Fibroblast of skin of left quadriceps (primary cell): ENCODE measurements around the gene TRIM62.

Experiments
- DNase-seq, 2 experiments: peaks; one replicate each; pipeline ENCODE4 v3.0.0-alpha.2; 2013; ENCODE audit warnings: low read depth in 2 of 2

TRIM62 gene

GRCh38 chr1:33180226-33180910 lies 1.5 kb downstream of the TRIM62 start:
- DNase-seq = peak in 1 of 2 experiments; percentile 62

DNA sequence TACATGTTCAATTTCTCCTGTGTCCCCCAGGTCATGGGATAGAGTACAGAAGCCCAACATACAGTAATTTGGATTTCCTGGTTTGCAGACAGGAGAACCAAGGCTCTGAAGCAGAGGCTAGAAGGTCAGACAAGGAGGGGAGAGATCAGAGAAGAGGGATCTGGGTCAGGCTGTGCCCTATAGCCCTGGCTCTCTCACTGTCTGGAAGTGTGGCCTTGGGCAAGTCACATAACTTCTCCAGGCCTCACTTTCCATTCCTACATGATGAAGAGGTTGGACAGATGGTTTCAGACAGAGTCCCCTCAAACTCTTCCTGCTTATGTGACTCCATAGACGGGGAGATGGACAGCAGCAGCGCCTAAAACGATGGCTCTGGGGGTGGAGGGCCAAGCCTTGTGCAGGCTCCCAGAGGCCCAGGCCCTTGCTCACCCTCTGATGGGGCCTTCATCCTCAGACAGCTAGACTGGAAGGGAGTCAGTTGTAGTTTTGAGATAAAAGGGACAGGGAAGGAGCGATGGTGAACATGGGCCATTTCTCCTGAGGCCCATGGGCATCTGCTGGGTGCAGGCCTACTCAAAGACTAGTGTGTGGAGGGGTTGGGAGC lies 2.9 kb downstream of the TRIM62 start:
- DNase-seq = no peak

- no peak for DNase-seq
These were observed 3.8 kb downstream of the TRIM62 start for GRCh38 chr1:33177996-33178540.

DNA sequence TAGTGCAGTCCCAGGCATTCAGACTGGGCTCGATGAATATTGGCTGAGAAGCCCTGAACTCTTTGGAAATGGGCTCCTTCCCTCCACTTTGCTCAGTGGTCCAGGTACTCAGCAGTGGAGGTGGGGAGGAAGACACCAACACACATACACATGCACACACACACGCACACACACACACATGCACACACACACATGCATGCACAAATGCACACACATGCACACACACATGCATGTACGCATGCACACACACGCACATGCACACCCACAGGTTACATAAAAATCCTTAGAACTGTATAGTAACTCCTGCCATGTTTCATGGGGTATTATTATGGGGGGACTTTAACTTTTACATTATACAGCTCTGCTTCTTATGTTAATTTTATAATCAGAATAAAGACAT lies 5.0 kb downstream of the TRIM62 start:
- DNase-seq = no peak

DNA sequence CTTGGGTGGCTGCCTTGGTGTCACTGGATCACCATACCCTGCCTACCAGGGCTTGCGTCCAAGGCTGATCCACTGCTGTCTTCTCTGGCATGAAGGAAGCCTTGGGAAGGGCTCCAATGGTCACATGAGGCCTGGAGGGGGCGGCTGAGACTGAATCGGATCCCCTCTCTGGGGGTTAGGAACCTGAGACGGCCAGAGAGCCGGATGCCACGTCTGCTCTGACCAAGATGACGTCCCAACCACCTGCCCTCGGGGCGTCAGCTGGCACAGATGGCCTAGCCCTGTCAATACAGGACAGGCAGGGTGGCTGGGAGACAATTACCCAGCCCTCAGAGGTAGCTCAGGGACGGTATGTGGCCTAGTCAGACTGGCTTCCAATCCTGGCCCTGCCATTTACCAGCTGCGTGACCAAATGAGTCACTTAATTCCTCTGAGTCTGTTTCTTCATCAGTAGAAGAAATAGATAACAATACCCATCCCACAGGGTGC lies 5.4 kb downstream of the TRIM62 start:
- DNase-seq = no peak

DNA sequence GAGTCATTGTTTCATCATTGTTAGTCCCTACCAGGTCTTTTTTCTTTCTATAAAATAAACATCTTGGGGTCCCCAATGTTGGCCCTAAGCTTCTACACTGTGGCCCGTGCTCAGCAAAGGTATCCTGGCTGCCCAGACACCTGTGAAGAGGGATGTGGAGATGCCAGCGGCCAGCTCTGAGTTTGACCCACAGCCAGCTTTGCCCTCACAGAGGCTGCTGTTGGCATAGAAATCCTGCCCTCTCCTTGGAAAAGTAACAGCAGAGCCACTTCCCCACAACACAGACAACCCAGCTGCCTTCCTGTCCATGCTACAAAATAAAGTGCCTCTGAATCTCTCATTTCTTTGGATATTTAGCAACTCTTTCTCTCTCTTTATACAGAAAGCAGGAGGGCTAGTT lies 6.0 kb downstream of the TRIM62 start:
- DNase-seq = no peak

DNA sequence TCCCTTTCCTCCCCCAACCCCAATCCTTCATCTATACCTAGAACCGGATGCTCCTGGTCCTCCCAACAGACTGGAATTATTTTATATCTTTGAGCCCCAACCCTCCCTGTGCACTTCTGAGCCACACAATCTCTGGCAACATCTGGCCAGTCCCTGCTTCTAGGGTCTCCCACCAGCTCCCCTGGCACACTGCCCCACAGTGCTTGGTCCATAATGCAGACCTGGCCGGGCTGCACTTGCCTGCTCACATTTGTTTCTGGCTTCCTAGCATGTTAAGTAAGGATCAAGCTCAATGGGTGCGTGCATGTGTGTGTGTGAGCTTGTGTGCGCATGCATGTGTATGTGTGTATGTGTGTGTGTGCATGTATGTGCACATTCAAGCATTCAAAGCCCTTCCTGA lies 8.8 kb downstream of the TRIM62 start:
- no peak for DNase-seq

DNA sequence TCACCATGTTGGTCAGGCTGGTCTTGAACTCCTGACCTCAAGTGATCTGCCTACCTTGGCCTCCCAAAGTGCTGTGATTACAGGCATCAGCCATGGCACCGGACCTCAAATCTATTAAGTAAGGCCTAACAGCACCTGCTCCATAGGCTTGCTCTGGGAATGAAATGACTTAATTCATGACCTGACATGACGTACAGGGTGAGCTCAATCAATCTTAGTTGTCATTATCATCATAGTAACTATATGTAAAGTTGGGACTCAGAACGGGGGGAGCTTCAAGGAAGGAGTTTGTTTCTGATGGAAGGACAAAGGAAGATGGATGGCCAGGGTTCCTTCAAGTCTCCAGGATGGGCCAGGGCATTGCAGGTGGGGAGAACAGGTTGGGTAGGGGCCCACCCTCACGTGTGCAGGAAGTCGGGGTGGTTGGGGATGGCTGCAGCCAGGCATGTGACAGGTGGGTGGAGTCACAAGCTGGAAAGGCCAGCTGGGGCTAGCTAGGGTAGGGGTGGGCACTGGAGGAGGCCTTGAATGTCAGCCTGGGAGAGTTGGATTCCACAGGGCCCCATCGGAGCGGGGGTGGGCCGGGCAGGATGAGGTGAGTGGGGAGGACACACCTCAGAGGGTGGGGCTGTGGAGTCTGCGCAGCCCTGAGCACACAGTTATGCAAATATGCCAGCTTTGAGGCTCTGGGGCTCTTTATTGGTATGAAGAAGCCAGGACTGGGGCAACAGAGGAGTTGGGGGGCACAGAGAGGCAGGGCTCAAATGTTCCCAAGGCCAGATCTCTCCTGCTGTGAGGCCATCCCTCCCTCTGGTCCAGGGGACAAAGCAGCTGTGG lies 9.6 kb downstream of the TRIM62 start:
- no peak for DNase-seq

DNA sequence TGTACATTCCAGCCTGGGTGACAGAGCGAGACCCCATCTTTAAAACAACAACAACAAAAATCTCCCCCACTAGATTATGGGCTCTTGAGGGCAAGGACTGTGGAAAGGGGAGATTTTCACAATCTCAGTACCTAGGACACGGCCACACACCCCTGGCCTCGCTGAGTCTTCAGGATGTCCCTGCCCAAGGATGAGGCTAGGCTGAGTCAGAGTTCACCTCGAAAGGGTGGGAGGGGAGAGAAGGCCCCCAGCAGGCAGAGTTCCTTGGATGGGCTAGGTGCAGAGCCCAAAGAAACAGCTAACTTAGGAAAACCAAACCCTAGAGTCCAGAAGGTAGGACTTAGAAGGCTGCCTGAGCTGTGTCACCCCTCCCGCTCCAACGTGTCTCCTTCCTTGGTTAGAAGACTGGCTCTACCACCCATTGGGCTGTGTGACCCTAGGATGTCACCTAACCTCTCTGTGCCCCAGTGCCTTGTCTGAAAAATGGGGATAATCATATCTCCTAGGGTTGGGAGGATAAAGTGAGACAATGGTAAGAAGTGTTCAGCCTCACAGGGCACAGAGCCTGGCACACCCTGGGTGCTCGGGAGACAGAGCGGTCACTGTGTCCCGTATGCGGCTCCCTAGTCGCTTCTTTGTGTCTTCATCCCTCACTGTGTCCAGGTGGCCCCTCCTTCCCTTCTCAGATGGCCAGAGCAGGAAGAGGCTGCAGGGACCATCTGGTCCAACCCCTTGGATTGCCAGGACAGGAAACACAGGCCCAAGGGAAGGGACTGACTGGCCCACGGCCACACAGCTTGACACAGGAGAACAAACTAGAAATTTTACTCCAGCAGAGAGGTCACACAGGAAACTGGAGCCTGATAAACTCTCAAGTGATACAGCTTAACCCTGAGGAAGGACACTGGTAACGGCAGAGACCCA lies 11.2 kb downstream of the TRIM62 start:
- DNase-seq = no peak

DNA sequence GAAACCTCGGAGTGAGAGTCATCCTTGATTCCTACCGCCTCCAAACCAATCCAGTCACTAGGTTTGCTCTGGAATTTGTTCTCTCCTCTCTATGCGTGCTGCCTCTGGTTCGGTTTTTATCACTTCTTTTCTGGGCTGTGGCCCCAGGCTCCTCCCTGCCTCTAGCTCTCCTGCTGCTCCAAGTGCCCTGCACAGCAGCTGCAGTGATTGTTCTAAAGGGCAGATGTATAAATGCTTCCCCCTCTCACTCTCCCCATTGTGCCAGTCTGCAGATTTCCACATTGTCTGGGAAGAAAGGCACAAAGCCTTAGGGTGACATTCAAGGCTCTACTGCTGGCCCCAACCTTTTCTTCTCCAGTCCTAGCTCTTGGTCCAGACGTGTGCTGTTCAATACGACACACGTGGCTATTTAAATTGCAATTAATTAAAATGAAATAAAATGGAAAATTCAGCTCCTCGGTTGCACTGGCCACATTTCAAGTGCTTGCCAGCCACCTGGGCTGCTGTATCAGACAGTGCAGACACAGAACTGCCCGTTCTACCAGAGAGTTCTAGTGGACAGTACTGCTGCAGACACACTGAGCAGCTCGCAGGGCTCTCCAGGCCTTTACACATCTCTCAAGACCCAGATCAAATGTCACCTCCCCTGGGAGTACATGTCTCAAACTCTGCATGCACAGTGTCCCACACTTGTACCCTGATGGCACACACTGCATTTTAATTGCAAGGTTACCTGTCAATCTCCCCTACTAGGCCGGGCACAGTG lies 12.4 kb downstream of the TRIM62 start:
- no peak for DNase-seq

GRCh38 chr1:33168556-33169289 lies 13.1 kb downstream of the TRIM62 start:
- DNase-seq = no peak

DNA sequence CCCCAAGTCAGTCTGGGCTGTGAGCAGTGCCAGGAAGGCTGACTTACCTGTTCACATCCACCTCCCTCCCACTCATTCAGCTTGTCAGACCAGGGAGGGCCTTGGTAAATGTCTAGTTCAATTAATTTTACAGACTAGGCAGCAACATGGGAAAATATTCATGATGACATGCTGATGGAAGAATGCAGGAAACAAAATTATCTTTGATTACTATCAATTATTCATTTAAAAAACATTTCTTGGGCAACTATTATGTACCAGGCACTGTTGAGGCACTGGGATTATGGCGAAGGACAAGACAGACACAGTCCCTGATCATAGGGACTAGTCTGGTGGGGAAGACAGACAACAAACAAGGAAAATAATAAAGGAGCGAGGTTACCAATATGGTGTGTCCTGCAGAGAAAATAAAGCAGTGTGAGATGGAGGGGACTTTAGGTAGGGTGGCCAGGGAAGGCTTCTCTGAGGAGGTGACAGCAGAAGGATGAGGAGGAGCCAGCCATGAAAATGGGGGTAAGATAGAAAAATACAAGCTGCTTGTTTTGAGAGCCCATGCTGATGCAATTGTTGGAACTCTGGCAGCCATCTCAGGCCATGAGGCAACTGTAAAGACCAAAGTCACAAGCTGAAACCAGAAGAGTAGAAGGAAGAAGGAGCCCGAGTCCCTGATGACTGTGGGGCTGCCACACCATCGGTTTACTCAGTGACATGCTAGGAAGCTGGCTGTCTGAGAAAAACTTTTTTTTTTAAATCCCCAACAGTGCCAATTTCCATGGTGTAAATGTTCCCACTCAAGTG lies 14.0 kb downstream of the TRIM62 start:
- no peak for DNase-seq

- DNase-seq = no peak
These were observed 16.0 kb downstream of the TRIM62 start for GRCh38 chr1:33165809-33166208.

- no peak for DNase-seq
These were observed 16.6 kb downstream of the TRIM62 start for GRCh38 chr1:33165209-33165608.

- no peak for DNase-seq
These were observed 18.0 kb downstream of the TRIM62 start for GRCh38 chr1:33163621-33164519.

DNA sequence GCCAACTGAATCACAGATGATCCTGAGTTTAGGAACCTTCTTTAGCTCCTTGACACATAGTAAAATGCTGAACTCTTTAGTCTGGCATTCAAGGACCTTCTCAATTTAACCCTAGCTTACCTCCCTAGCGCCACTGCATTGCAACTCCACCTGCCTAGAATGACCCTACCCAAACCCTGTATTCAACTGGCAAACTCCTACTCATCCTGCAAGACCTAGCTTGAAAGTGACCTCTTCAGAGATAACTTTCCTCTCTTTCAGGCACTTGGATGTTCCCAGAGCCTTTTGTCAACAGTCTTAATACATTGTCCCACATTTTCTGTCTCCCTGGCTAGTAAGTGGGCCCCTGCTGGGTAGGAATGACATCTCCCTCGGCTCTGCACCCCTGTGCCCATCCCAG lies 19.7 kb downstream of the TRIM62 start:
- DNase-seq = no peak

GRCh38 chr1:33161061-33161681 lies 20.7 kb downstream of the TRIM62 start:
- DNase-seq = no peak

DNA sequence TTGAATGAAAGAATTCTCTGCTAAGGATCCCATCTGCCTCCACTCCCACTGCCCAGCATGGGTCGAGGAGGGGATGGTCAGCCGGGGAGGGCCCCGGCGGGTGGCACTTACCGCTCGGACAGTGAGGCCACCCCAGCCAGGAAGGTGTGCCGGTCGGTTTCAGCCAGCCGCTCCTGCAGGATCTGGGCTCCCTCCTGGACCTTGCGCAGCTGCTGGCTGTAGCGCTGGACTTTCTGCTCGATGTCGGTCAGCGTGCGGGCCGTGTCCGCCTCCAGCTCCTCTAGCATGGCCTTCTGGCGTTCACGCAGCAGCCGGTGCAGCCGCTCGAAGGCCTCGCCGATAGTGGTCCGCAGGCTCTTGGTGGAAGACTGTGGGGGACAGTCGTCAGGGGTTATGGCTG lies 22.3 kb downstream of the TRIM62 start:
- no peak for DNase-seq
